CD4-positive, alpha-beta T cell treated with Interleukin-10 for 1 hour (primary cell): Measurements from ENCODE around the gene C6orf52.

ENCODE experiments used
- DNase-seq: peaks from one replicate; pipeline ENCODE4 v3.0.0-alpha.2; 2020

C6orf52 gene

GRCh38 chr6:10643201-10643651 is 51.2 kb downstream of the C6orf52 start:
- no peak for DNase-seq

- no peak for DNase-seq
Measured at GRCh38 chr6:10641528-10641927, 52.9 kb downstream of the C6orf52 start.

- DNase-seq: no peak
Measured at GRCh38 chr6:10640412-10640811, 54.0 kb downstream of the C6orf52 start.

DNA sequence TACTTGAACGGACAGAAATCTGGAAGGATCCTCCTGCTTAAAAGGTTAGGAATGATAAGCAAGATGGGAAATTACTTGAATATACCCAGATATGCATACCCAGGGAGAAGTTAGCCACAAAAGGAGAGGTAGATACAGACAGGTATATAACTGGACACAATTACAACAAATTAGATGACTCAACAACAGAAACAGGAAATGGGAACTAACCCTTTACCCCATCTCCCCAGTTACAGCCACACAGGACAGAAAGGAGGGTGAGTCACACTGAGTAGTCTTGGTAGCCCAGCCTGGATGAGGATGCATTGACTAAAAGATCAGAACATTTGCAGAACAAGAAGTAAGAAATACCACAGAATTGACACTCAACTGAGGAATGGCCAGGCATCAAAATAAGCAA is 61.2 kb downstream of the C6orf52 start:
- peak; percentile 5 for DNase-seq

- DNase-seq: no peak
Measured at GRCh38 chr6:10630178-10630577, 64.2 kb downstream of the C6orf52 start.

DNA sequence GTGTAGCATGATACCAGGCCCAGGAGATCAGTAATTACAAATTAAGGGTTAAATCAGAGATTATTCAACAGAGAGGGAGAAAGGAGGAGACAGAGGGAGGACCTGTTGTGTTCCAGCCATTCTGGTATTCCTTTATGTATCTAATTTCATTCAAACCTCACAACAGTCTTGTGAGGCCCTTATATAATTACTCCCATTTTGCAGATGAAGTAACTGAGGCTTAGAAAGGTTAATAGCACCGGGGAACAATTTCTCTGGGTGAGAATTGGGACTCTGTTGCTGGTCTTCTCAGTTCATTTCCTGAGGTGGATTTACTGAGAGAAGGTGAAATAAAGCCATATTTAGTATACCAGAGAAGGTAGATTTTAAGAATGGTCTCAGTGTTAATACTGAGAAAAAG is 66.6 kb downstream of the C6orf52 start:
- DNase-seq: no peak

DNA sequence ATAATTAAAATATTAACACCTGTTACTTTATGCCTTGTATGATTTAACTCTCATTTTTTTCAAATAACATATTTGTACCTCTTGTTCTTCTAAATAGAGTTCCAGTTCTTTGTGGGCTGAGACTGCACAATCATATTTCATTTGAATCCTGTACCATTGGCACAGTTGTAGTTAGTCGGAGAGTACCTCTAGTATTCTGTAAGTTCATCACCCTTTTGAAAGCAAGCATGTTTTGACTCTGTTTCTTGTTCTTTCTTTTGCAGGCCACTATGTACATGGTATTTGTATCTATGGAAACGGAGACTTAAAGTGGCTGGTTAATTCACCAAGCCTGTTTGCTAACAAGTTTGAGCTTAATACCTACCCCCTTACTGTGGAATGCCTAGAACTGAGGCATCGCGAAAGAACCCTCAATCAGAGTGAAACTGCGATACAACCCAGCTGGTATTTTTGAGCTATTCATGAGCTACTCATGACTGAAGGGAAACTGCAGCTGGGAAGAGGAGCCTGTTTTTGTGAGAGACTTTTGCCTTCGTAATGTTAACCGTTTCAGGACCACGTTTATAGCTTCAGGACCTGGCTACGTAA is 68.2 kb downstream of the C6orf52 start:
- DNase-seq: no peak

- no peak for DNase-seq
Measured at GRCh38 chr6:10624836-10625235, 69.6 kb downstream of the C6orf52 start.

GRCh38 chr6:10621847-10622246 is 72.6 kb downstream of the C6orf52 start:
- no peak for DNase-seq
